ENCODE measurements around the gene PTPRN. TPM values are rescaled to one million over a fixed set of nuclear protein-coding genes. Genes with fewer than 3 reads are reported as not detected.

The PTPRN gene
- total RNA-seq, 1 donor from 2014 or later = 1.3 TPM

DNA sequence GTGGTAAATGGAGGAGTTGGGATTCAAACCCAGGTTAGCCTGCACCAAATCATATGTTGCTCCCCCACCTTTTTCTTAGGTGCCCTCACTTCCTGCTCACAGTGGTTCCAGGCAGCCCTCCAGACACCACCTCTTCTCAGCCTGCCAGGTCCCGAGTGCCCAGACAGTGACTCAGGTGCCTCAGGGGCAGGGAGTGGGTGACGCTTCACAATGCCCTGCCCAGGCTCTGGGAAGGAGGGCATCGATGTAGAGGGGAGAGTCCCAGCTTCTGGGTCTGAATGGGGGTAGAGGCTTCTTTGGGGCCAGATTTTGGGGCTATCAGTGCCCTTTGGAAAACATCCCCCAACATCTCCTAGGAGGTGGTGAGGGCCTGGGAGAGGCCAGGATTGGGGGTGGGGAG is 35.3 kb downstream of the PTPRN start:
- H3K4me3 ChIP-seq (ENCODE audit: low read depth, low read length) = peak overlapping the region; percentile 4
- FAIRE-seq = peak; percentile 89

DNA sequence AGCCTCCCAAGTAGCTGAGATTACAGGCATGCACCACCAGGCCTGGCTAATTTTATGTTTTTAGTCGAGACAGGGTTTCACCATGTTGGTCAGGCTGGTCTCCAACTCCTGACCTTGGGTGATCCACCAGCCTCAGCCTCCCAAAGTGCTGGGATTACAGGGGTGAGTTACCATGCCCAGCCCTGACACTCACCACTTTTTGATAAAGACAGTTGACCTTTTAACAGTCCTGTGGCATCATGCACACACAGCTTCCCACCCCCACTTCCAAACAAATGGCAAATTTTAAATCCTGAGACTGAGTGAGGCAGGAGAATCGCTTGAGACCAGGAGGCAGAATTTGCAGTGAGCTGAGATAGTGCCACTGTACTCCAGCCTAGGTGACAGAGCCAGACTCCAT is 36.2 kb downstream of the PTPRN start:
- Histone ChIP-seq H3K27me3 (ENCODE audit: control insufficient read depth, insufficient read depth, low read length) (no peaks in the 10 kb centered on the region), H3K4me3 (ENCODE audit: low read depth, low read length) (no peak overlapping the region), H3K36me3 (ENCODE audit: control insufficient read depth, insufficient read depth, low read length) (no peaks in the 10 kb centered on the region)
- peak; percentile 68 for DNase-seq (ENCODE audit: low read depth)
- FAIRE-seq = no peak
- TF ChIP-seq, protein P1, sequence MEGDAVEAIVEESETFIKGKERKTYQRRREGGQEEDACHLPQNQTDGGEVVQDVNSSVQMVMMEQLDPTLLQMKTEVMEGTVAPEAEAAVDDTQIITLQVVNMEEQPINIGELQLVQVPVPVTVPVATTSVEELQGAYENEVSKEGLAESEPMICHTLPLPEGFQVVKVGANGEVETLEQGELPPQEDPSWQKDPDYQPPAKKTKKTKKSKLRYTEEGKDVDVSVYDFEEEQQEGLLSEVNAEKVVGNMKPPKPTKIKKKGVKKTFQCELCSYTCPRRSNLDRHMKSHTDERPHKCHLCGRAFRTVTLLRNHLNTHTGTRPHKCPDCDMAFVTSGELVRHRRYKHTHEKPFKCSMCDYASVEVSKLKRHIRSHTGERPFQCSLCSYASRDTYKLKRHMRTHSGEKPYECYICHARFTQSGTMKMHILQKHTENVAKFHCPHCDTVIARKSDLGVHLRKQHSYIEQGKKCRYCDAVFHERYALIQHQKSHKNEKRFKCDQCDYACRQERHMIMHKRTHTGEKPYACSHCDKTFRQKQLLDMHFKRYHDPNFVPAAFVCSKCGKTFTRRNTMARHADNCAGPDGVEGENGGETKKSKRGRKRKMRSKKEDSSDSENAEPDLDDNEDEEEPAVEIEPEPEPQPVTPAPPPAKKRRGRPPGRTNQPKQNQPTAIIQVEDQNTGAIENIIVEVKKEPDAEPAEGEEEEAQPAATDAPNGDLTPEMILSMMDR (IDR thresholded peaks at IDR 0.05; ENCODE audit: insufficient read depth, low read length, severe bottlenecking) = no peak

More for the DNA sequence above, 35.3 kb downstream of the PTPRN start:
- no peaks in the 10 kb centered on the region for H3K36me3 ChIP-seq (ENCODE audit: control insufficient read depth, insufficient read depth, low read length)
- H3K27me3 ChIP-seq (ENCODE audit: control insufficient read depth, insufficient read depth, low read length) = no peaks in the 10 kb centered on the region
- TF ChIP-seq, protein P1 (IDR thresholded peaks at IDR 0.05; ENCODE audit: insufficient read depth, low read length, severe bottlenecking) = no peak
- DNase-seq (ENCODE audit: low read depth) = peak; percentile 98

DNA sequence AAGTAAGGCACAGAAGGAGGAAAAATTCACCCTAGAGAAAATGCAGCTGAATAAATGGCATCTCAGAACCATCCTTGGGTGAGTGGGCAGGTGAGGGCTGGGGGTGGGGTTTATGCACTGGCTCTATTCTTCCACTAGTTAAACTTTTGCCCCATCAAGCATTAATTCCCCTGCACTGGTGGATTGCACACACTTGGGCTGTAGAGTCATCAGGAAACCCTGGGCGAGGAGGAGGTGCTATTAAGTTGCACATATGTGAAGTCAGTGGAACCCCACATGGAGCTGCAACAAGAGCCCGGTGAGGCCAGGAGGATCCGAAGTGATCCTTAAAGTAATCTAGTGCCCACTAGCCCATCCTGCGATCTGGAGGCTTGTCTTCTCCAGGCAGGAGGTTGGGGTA is 36.8 kb downstream of the PTPRN start:
- Histone ChIP-seq H3K27me3 (ENCODE audit: control insufficient read depth, insufficient read depth, low read length) (no peaks in the 10 kb centered on the region), H3K4me3 (ENCODE audit: low read depth, low read length) (no peak overlapping the region), H3K36me3 (ENCODE audit: control insufficient read depth, insufficient read depth, low read length) (no peaks in the 10 kb centered on the region)
- TF ChIP-seq, protein P1 (IDR thresholded peaks at IDR 0.05; ENCODE audit: insufficient read depth, low read length, severe bottlenecking) = no peak
- FAIRE-seq = no peak
- DNase-seq (ENCODE audit: low read depth) = no peak

DNA sequence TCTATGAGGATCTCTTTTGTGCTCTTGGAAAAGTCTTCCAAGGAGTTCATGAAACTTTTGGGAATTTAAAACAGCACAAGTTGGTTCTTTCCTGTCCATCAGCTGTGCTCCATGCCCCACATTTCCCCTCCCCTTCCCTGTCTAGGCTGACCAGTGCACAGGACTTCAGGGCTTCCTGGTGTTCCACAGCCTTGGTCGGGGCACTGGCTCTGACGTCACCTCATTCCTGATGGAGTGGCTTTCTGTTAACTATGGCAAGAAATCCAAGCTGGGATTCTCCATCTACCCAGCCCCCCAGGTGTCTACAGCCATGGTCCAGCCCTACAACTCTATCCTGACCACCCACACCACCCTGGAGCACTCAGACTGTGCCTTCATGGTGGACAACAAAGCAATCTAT is 38.2 kb downstream of the PTPRN start:
- no peaks in the 10 kb centered on the region for H3K36me3 ChIP-seq (ENCODE audit: control insufficient read depth, insufficient read depth, low read length)
- H3K4me3 ChIP-seq (ENCODE audit: low read depth, low read length) = no peak overlapping the region
- no peaks in the 10 kb centered on the region for H3K27me3 ChIP-seq (ENCODE audit: control insufficient read depth, insufficient read depth, low read length)
- no peak for DNase-seq (ENCODE audit: low read depth)
- no peak for FAIRE-seq
- TF ChIP-seq, protein P1 (IDR thresholded peaks at IDR 0.05; ENCODE audit: insufficient read depth, low read length, severe bottlenecking) = no peak

DNA sequence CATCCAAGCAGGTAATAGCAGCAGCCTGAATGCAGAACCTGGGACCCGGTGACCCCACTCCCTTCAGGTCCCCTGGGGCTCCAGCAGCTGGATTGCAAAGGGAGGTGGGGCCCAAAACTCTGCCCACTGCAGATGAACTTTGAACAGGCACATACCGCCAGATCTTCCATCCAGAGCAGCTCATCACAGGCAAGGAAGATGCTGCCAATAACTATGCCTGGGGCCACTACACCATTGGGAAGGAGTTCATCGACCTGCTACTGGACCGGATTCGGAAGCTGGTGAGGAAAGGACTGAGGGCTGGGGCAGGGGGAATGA is 39.2 kb downstream of the PTPRN start:
- no peaks in the 10 kb centered on the region for H3K27me3 ChIP-seq (ENCODE audit: control insufficient read depth, insufficient read depth, low read length)
- TF ChIP-seq, protein P1 (IDR thresholded peaks at IDR 0.05; ENCODE audit: insufficient read depth, low read length, severe bottlenecking) = no peak
- FAIRE-seq = no peak
- DNase-seq (ENCODE audit: low read depth) = no peak
- no peaks in the 10 kb centered on the region for H3K36me3 ChIP-seq (ENCODE audit: control insufficient read depth, insufficient read depth, low read length)
- no peak overlapping the region for H3K4me3 ChIP-seq (ENCODE audit: low read depth, low read length)

DNA sequence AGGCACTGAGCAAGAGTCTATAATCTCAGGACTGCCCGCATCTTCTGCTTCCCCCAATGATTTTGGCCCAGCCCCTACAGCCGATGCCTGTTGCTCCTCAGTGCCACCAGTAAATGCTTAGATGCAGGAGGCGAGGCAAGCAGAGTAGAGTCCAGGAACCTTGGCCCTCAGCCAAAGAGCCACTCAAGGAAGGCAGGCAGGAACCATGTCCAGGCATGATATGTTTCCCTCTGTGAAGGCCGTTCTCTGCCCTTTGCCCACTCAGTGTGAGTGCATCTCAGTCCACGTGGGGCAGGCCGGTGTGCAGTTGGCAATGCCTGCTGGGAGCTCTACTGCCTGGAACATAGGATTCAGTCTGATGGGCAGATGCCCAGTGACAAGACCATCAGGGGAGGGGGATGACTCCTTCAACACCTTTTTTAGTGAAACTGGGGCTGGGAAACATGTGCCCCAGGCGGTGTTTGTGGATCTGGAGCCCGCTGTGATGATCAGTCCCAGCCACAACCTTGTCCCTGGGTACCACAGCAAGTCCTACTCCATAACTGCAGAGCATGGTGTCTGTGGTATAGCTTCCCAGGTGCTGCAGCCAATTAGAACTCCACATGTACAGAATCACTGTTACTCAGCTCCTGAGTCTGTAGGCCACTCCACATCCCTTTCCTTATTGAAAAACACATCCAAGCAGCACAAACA is 39.7 kb downstream of the PTPRN start:
- H3K27me3 ChIP-seq (ENCODE audit: control insufficient read depth, insufficient read depth, low read length) = no peaks in the 10 kb centered on the region
- TF ChIP-seq, protein P1 (IDR thresholded peaks at IDR 0.05; ENCODE audit: insufficient read depth, low read length, severe bottlenecking) = no peak
- DNase-seq (ENCODE audit: low read depth) = peak; percentile 84
- H3K36me3 ChIP-seq (ENCODE audit: control insufficient read depth, insufficient read depth, low read length) = no peaks in the 10 kb centered on the region
- FAIRE-seq = peak; percentile 87
- H3K4me3 ChIP-seq (ENCODE audit: low read depth, low read length) = no peak overlapping the region

Measured in bronchial epithelial cell (primary cell).